Body of pancreas (tissue), 4 donors: ENCODE results near the gene LAT.

Experiments
- POLR2A ChIP-seq, 3 donors: fragments of 450-650 bp; IDR thresholded peaks; one replicate each; pipeline ENCODE4 v1.6.1; 2016; ENCODE audit warnings: antibody characterized with exemption in 3 of 3, mild to moderate bottlenecking in 2 of 3
- TF ChIP-seq, protein P1 (sequence below), 7 experiments: fragments of 450-650 bp in 4 of 7; fragments of 200-600 bp in 3 of 7; sonication (generic) in 3 of 7; IDR thresholded peaks; one replicate each; pipeline ENCODE4 v1.5.1; 2016 to 2019; ENCODE audit warnings: antibody characterized with exemption in 7 of 7

DNA sequence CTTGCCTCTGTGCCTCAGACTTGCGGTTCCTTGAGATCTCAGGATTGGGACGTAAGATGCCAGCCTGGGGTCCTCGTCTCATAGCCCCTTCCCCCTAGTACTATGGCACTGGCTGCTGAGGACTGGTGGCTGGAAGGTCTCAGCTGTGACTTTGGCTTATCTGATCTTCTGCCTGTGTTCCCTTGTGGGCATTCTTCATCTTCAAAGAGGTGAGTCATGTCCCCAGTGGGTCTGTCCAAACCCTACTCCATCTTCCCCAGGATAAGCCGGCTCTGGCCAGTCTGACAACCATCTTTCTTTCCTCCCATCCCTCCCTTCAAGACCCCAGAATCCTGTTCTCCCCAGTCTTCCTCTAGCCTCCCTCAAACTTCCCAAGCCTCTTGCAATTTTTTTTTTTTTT, 49.5 kb upstream of the LAT start:
- TF ChIP-seq, protein P1, sequence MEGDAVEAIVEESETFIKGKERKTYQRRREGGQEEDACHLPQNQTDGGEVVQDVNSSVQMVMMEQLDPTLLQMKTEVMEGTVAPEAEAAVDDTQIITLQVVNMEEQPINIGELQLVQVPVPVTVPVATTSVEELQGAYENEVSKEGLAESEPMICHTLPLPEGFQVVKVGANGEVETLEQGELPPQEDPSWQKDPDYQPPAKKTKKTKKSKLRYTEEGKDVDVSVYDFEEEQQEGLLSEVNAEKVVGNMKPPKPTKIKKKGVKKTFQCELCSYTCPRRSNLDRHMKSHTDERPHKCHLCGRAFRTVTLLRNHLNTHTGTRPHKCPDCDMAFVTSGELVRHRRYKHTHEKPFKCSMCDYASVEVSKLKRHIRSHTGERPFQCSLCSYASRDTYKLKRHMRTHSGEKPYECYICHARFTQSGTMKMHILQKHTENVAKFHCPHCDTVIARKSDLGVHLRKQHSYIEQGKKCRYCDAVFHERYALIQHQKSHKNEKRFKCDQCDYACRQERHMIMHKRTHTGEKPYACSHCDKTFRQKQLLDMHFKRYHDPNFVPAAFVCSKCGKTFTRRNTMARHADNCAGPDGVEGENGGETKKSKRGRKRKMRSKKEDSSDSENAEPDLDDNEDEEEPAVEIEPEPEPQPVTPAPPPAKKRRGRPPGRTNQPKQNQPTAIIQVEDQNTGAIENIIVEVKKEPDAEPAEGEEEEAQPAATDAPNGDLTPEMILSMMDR (IDR thresholded peaks at IDR 0.05): no peak
- TF ChIP-seq POLR2A (IDR thresholded peaks at IDR 0.05): no peak
